ENCODE measurements around the gene TCP11L2. TPM values are rescaled to one million over a fixed set of nuclear protein-coding genes. Genes with fewer than 3 reads are reported as not detected.

The TCP11L2 gene
- total and polyA plus RNA-seq, 9 of the 15 experiments (the other 6 are each of a cell fraction or from before 2014, with no cell fraction given) = 0.39 to 4.5 (median 1.3) TPM

DNA sequence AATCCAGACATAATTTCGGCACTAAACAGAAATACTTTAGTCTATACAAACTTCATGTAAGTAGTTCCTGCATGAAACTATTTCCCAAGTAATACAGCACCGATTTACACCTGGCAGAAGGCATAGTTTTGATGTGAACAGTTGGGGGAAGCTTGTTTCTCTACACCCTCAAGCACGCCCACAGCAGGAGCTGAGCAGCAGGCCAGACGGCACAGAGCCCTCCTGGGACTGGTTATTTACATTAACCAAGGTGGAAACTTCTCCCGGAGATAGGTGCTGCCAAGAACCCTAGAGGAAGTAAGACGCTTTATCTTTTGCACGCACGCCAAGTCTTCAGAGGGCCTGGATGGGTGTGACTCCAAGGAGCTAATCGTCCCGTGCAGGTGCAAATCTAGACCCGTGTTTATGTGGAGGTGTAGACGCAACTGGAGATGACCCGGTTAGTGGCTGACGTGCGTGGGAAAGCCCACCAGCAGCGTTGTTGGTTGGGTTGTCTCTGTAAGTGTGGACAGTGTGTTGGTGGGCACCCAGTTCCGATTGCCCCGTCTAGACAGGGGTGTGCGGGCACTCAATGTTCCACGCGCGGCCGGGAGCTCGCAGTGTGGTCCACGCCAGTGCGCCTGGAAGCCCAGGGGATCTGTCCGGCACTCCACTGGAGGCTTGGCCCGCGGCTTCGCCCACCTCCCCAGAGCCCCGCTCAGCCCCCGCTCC, 767 bp upstream of the TCP11L2 start (continued):
- peak; percentile 48 for TF ChIP-seq TAF9B (IDR thresholded peaks at IDR 0.05; ENCODE audit: partially characterized antibody)
- 0 out of 2 replicates have a peak, but pooled peaks have one; percentile 26 for TF ChIP-seq FOSL1 (tag; conservative IDR thresholded peaks at IDR 0.05)
- TF ChIP-seq ARID2 (IDR thresholded peaks at IDR 0.05) = no peak
- peak; percentile 97 for TF ChIP-seq GATA2 (CRISPR knock-in tag; IDR thresholded peaks at IDR 0.05)
- peak; percentile 82 for TF ChIP-seq CREB1 (IDR thresholded peaks at IDR 0.05)
- peak; percentile 46; the same call in 1 of the 2 replicates for TF ChIP-seq CREB1 (CRISPR knock-in tag; IDR thresholded peaks at IDR 0.05)
- TF ChIP-seq FOS (IDR thresholded peaks at IDR 0.05; ENCODE audit: extremely low read depth, insufficient read length) = no peak
- TF ChIP-seq, protein P1, sequence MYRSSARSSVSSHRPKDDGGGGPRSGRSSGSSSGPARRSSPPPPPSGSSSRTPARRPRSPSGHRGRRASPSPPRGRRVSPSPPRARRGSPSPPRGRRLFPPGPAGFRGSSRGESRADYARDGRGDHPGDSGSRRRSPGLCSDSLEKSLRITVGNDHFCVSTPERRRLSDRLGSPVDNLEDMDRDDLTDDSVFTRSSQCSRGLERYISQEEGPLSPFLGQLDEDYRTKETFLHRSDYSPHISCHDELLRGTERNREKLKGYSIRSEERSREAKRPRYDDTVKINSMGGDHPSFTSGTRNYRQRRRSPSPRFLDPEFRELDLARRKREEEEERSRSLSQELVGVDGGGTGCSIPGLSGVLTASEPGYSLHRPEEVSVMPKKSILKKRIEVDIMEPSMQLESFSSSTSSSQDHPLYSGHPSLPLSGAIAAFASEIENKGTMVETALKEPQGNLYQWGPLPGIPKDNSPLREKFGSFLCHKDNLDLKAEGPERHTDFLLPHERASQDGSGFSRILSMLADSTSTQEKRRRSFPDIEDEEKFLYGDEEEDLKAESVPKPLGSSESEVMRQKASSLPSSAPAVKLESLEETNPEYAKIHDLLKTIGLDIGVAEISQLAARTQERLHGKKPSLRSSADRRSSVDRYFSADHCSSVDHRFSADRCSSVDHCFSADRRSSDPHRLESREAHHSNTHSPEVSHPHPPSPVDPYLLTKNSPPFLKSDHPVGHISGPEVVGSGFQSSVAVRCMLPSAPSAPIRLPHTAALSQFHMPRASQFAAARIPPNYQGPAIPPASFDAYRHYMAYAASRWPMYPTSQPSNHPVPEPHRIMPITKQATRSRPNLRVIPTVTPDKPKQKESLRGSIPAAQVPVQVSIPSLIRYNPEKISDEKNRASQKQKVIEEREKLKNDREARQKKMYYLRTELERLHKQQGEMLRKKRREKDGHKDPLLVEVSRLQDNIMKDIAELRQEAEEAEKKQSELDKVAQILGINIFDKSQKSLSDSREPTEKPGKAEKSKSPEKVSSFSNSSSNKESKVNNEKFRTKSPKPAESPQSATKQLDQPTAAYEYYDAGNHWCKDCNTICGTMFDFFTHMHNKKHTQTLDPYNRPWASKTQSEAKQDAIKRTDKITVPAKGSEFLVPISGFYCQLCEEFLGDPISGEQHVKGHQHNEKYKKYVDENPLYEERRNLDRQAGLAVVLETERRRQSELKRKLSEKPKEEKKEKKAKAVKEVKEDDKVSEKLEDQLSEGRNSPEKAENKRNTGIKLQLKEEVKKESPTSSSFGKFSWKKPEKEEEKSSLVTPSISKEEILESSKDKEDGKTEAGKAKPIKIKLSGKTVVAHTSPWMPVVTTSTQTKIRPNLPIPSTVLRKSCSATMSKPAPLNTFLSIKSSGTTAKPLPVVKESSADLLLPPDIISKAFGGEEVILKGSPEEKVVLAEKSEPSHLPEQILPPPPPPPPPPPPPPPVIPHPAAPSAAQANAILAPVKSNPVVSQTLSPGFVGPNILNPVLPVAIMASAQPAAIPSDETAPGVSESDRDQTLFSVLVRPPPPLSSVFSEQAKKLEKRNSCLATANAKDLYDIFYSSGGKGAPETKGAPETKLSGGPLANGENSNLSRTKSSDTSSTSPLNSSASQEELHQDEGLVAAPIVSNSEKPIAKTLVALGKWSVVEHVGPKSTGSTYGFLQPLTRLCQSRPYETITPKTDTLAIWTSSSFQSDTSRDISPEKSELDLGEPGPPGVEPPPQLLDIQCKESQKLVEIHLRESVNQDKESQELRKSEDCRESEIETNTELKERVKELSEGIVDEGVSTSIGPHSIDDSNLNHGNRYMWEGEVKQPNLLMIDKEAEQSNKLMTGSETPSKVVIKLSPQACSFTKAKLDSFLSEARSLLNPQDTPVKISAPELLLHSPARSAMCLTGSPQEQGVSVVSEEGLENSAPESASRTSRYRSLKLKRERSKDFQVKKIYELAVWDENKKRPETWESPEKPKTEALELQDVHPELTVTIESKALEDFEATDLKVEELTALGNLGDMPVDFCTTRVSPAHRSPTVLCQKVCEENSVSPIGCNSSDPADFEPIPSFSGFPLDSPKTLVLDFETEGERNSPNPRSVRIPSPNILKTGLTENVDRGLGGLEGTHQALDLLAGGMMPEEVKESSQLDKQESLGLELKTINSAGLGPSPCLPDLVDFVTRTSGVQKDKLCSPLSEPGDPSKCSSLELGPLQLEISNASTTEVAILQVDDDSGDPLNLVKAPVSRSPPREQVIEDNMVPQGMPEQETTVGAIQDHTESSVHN (IDR thresholded peaks at IDR 0.05; ENCODE audit: borderline replicate concordance in 1 of 2, low read depth in 1 of 2) = no peak; a peak in 1 of 4 replicates
- TF ChIP-seq RAD51 (IDR thresholded peaks at IDR 0.05; ENCODE audit: borderline replicate concordance, low read depth) = peak; percentile 71
- TF ChIP-seq KLF1 (tag; IDR thresholded peaks at IDR 0.05) = peak; percentile 94
- peak; percentile 78; the same call in 1 of the 2 replicates for TF ChIP-seq MYNN (IDR thresholded peaks at IDR 0.05)
- TF ChIP-seq MYNN (CRISPR knock-in tag; IDR thresholded peaks at IDR 0.05) = no peak
- TF ChIP-seq PHTF2 (CRISPR knock-in tag; IDR thresholded peaks at IDR 0.05) = no peak
- TF ChIP-seq SAFB (IDR thresholded peaks at IDR 0.05; ENCODE audit: borderline replicate concordance, low read depth, low read length) = peak; percentile 96
- TF ChIP-seq, protein P2, sequence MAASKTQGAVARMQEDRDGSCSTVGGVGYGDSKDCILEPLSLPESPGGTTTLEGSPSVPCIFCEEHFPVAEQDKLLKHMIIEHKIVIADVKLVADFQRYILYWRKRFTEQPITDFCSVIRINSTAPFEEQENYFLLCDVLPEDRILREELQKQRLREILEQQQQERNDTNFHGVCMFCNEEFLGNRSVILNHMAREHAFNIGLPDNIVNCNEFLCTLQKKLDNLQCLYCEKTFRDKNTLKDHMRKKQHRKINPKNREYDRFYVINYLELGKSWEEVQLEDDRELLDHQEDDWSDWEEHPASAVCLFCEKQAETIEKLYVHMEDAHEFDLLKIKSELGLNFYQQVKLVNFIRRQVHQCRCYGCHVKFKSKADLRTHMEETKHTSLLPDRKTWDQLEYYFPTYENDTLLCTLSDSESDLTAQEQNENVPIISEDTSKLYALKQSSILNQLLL (CRISPR knock-in tag; IDR thresholded peaks at IDR 0.05; ENCODE audit: borderline replicate concordance) = no peak
- peak; percentile 61 for TF ChIP-seq ZFX (CRISPR knock-in tag; IDR thresholded peaks at IDR 0.05)
- TF ChIP-seq, protein P3, sequence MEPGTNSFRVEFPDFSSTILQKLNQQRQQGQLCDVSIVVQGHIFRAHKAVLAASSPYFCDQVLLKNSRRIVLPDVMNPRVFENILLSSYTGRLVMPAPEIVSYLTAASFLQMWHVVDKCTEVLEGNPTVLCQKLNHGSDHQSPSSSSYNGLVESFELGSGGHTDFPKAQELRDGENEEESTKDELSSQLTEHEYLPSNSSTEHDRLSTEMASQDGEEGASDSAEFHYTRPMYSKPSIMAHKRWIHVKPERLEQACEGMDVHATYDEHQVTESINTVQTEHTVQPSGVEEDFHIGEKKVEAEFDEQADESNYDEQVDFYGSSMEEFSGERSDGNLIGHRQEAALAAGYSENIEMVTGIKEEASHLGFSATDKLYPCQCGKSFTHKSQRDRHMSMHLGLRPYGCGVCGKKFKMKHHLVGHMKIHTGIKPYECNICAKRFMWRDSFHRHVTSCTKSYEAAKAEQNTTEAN (CRISPR knock-in tag; IDR thresholded peaks at IDR 0.05) = peak; percentile 82; the same call in 1 of the 2 replicates
- TF ChIP-seq ARID1B (IDR thresholded peaks at IDR 0.05) = peak; percentile 99
- peak; percentile 24; the same call in 1 of the 2 replicates for TF ChIP-seq RB1 (IDR thresholded peaks at IDR 0.05; ENCODE audit: low read depth)
